HepG2 (cell line): Measurements from ENCODE around the gene LILRB3. TPM values are rescaled to one million over a fixed set of nuclear protein-coding genes. Genes with fewer than 3 reads are reported as not detected.

Source experiments
- AFF4 ChIP-seq: sonication (generic); formaldehyde crosslinking; IDR thresholded peaks from 2 replicates; pipeline ENCODE4 v1.4.0; 2020; ENCODE audit warnings: missing genetic modification reagents
- ARID2 ChIP-seq: sonication (generic); formaldehyde crosslinking; IDR thresholded peaks from 2 replicates; pipeline ENCODE4 v1.8.1; 2022; ENCODE audit warnings: mild to moderate bottlenecking, missing genetic modification reagents, borderline replicate concordance
- BCLAF1 ChIP-seq: fragments of 450-650 bp; IDR thresholded peaks from 2 replicates; pipeline ENCODE4 v1.6.1; 2017; ENCODE audit warnings: mild to moderate bottlenecking
- FOXO4 ChIP-seq: sonication (generic); formaldehyde crosslinking; conservative IDR thresholded peaks from 2 replicates; pipeline ENCODE4 v1.8.1; 2023; ENCODE audit warnings: missing genetic modification reagents
- HMG20A ChIP-seq: IDR thresholded peaks from 2 replicates; pipeline ENCODE4 v1.6.1; 2016; ENCODE audit warnings: borderline replicate concordance
- MYC ChIP-seq: sonication (generic); formaldehyde crosslinking; IDR thresholded peaks from 2 replicates; pipeline ENCODE4 v1.9.0; 2021; ENCODE audit warnings: missing genetic modification reagents, borderline replicate concordance
- NPAS2 ChIP-seq: sonication (generic); formaldehyde crosslinking; IDR thresholded peaks from 2 replicates; pipeline ENCODE4 v1.8.0; 2022; ENCODE audit warnings: mild to moderate bottlenecking, missing genetic modification reagents, borderline replicate concordance
- NR2F2 ChIP-seq: IDR thresholded peaks from 2 replicates; pipeline ENCODE4 v1.6.1; 2012; ENCODE audit warnings: low read depth, inconsistent platforms, borderline replicate concordance
- TOPORS ChIP-seq: sonication (generic); formaldehyde crosslinking; IDR thresholded peaks from 2 replicates; pipeline ENCODE4 v1.8.0; 2023; ENCODE audit warnings: mild to moderate bottlenecking, missing genetic modification reagents
- ZNF460 ChIP-seq: sonication (generic); formaldehyde crosslinking; IDR thresholded peaks from 2 replicates; pipeline ENCODE4 v1.5.1; 2020; ENCODE audit warnings: missing genetic modification reagents, mild to moderate bottlenecking, borderline replicate concordance
- ZNF564 ChIP-seq: sonication (generic); formaldehyde crosslinking; IDR thresholded peaks from 2 replicates; pipeline ENCODE4 v1.8.1; 2023; ENCODE audit warnings: mild to moderate bottlenecking, missing genetic modification reagents
- ZNF609 ChIP-seq: sonication (generic); formaldehyde crosslinking; IDR thresholded peaks from 2 replicates; pipeline ENCODE4 v1.4.0; 2020; ENCODE audit warnings: mild to moderate bottlenecking, missing genetic modification reagents, borderline replicate concordance
- ZNF788 ChIP-seq: sonication (generic); formaldehyde crosslinking; IDR thresholded peaks from 2 replicates; pipeline ENCODE4 v1.5.0; 2020; ENCODE audit warnings: mild to moderate bottlenecking, missing genetic modification reagents, borderline replicate concordance
- ZNF883 ChIP-seq: sonication (generic); formaldehyde crosslinking; IDR thresholded peaks from 2 replicates; pipeline ENCODE4 v1.5.1; 2020; ENCODE audit warnings: mild to moderate bottlenecking, missing genetic modification reagents; ENCODE audit errors: not compliant biosample characterization
- polyA plus RNA-seq, 8 experiments: library from polyadenylated mRNA; depleted of rRNA in 3 of 8; stranded (reverse) in 7 of 8; unstranded in 1 of 8; fragments of >200 nt; fragmentation: Illumina TruSeq in 4 of 8; extraction: Trizol in 4 of 8; gene quantifications; 2 replicates each; pipeline versions ENCODE4 v1.2.1 to v1.2.3, GENCODE V29; 2011 to 2016; ENCODE audit warnings: low read depth in 4 of 8, missing spikeins in 1 of 8, mixed read lengths in 1 of 8; ENCODE audit not compliant: insufficient read depth in 1 of 8
- total RNA-seq, 5 experiments: library from RNA; depleted of rRNA; stranded (reverse); fragments of >200 nt; fragmentation: Illumina TruSeq; extraction: Trizol; gene quantifications; 2 replicates each; pipeline ENCODE4 v1.2.3, GENCODE V29; 2016; ENCODE audit warnings: low read depth in 1 of 5

Gene LILRB3
- total and polyA plus RNA-seq, 2 of the 13 experiments (the other 11 are each of a cell fraction or from before 2014, with no cell fraction given): 0.22 TPM; not detected in 1

- TF ChIP-seq ZNF609 (CRISPR knock-in tag): no peak
- TF ChIP-seq AFF4 (CRISPR knock-in tag): 0 out of 2 replicates have a peak, but pooled peaks have one; percentile 42
- peak; percentile 66; the same call in 1 of the 2 replicates for TF ChIP-seq ARID2 (CRISPR knock-in tag)
- no peak for TF ChIP-seq NPAS2
- TF ChIP-seq ZNF883 (CRISPR knock-in tag): no peak
- TF ChIP-seq MYC: peak; percentile 47; the same call in 1 of the 2 replicates
- no peak; the same call in 1 of the 2 replicates for TF ChIP-seq NR2F2
- no peak for TF ChIP-seq BCLAF1
- no peak for TF ChIP-seq FOXO4 (CRISPR knock-in tag)
- TF ChIP-seq TOPORS (CRISPR knock-in tag): peak; percentile 21; the same call in 1 of the 2 replicates
- TF ChIP-seq HMG20A (CRISPR knock-in tag): 0 out of 2 replicates have a peak, but pooled peaks have one; percentile 17
- no peak for TF ChIP-seq ZNF460 (CRISPR knock-in tag)
- peak; percentile 41; the same call in 1 of the 2 replicates for TF ChIP-seq ZNF788 (CRISPR knock-in tag)
- no peak for TF ChIP-seq ZNF564 (CRISPR knock-in tag)
Measured at GRCh38 chr19:54207983-54208783, 14.6 kb downstream of the LILRB3 start (continued).
